NCI-H82 treated with DMSO at 0.1 percent for 48 hours (cell line): ENCODE measurements around the gene WDFY2.

Experiments
- DNase-seq: peaks from one replicate; lab custom pipeline; 2025; ENCODE audit not compliant: unreplicated experiment; lab: John Stamatoyannopoulos, UW

WDFY2 gene

GRCh38 chr13:51697855-51698254 is 113.6 kb downstream of the WDFY2 start:
- no peak for DNase-seq

GRCh38 chr13:51698352-51698751 is 114.1 kb downstream of the WDFY2 start:
- no peak for DNase-seq

DNA sequence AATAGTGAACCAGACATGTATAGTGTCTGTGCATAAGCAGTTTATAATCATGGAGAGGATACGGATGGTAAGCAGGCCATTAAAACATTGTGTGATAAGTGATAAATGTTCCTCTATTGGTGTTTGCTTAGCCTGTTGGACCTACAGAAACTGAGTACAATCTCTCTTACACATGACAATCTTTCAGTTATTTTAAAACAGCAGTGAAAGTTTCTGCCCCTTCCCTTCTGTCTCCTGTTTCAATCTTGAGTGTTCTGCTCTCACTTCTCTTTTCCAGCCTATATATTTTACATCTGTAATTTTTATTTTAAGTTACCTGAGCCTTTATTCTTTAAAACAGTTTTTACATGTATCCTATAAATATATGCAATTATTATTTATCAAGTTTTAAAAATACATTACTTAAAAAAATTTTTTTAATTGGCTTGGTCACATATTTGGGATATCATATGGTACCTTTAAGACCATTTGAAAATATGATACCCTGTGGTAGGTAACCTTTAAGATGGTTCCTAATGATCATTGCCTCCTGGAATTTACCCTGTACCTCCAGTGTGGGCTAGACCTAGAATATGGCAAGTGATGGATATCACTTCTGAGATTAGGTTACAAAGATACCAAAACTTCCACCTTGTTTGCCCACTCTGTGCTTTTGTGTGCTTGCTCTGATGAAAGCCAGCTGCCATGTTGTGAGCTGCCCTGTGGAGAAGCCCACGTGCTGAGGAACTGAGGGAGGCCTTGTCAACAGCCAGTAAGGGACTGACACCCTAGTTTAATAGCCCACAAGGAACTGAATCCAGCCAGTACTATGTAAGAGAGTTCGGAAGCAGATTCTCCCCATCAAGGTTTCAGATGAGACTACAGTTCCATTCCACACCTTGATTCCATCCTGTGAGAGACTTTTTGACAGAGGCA is 120.4 kb downstream of the WDFY2 start:
- no peak for DNase-seq

GRCh38 chr13:51707461-51707860 is 123.2 kb downstream of the WDFY2 start:
- DNase-seq = no peak

- DNase-seq = no peak
These were observed 129.5 kb downstream of the WDFY2 start for GRCh38 chr13:51713807-51714206.

DNA sequence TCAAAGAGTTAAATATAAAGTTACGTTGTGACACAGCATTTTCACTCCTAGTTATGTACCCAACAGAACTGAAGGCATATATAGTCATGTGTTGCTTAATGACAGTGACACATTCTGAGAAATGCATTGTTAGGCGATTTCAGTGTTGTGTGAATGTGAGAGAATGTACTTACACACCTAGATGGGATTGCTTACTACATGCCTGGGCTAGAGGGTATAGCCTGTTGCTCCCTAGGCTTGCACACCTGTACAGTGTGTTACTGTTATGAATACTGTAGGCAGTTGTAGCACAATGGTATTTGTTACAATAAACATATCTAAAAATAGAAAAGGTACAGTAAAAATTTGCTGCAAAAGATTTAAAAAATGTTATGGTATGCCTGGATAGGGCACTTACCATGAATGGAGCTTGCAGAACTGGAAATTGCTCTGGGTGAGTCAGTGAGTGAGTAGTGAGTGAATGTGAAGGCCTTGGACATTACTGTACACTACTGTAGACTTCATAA is 130.5 kb downstream of the WDFY2 start:
- no peak for DNase-seq

GRCh38 chr13:51715613-51716012 is 131.4 kb downstream of the WDFY2 start:
- no peak for DNase-seq

DNA sequence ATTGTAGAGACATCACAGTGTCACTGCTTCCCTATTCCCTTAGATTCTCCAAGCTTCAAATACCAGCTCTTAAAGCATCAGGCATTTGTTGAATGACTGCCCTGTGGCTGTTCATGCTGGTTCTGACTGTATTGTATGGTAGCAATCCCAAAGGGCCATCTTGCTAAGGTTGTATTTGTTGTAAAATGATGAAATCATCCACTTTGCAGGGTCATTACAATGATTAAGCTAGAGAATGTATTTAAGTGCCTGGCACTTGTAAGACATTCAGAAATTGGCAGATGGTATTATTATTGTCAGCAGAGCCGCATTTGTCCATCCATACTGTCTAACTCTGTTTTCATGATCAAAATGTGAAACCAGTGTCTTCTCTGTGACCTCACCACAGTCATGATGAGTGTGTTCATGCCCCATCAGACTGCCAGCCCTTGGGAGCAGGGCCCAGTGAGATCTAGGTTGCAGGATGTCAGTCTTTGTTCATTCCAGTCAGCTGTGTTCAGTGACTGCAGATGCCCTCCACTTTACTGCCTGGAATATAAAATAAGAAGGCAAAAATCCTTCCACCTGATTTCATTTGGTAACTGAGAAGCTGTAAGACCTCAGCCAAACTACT is 133.6 kb downstream of the WDFY2 start:
- no peak for DNase-seq

DNA sequence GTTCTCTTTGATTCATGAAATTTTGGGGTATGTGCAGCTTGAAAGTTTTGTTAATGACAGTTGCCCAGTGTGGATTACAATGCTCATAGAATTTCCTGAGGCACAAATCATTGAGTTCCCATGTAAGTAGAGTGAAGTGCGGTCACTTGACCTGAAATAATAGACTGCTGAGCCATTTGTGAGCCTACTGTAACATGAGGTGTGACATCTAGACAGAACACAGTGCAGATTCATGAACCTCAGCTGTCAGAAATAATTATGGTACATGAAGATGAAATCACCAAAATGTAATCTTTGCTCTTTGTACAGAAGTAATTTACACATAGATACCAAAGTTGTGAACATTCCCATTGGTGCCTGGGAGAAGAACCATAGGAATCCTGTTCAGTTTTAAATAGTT is 135.1 kb downstream of the WDFY2 start:
- DNase-seq = no peak

GRCh38 chr13:51721496-51721895 is 137.2 kb downstream of the WDFY2 start:
- no peak for DNase-seq

- no peak for DNase-seq
These were observed 139.3 kb downstream of the WDFY2 start for GRCh38 chr13:51723529-51723928.

DNA sequence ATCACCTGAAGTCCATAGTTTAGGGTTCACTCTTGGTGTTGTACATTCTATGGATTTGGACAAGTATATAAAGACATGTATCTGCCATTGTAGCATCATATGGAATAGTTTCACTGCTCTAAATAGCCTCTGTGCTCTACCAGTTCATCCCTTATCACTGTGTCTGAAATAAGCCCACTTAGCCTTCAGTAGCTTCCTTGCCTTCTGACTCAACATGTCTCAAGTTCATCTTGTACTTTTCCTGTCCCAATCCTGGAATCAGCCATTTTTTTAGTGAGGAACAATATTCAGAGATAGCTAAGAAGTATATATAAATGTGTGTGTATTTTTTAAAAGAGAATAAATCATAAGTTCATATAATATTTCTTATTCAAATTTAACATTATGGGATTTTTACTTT is 140.5 kb downstream of the WDFY2 start:
- no peak for DNase-seq

- DNase-seq = no peak
These were observed 142.4 kb downstream of the WDFY2 start for GRCh38 chr13:51726446-51727193.

DNA sequence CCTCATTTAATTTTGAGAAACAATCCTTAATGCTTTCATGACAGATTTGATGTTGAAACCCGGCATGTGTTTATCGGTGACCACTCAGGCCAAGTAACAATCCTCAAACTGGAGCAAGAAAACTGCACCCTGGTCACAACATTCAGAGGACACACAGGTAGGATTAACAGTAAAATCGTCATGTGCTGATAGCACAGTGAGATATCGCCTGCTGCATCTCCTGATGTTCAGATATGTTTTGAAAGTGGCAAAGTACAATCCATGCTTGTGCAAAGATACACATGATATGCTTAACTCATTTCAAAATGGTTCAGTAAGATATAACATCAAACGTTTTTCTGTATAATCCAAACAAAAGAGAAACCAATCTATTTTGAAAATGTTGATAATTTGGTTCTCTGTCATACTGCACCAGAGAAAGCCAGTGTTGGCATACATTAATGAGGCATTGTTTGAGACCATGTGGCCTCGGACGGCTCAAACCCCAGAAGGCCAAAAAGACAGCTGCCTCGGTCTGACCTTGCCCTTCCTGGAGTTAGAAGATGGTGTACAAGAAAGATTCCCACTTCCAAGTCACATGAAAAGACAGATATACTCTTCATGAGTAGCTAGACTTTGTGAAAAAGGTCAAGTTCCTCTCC is 143.5 kb downstream of the WDFY2 start:
- DNase-seq = no peak

DNA sequence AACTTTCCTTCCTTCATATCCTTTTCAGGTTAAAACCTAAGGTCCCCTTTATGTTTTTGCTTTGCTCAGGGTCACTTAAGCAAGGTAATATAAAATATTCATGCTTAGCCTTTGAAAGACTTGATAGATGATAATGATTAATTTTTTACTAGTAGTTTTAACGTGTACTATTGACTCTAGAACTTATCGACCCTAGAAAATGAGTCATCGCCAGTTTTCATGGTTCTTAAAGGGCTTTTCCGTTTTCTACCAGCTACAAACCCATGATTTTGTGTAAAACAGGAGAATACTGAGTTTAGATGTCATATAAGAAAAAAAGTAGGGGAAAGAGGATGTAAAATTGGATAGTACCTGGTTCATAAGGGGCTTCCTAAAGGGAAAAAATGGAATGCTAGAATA is 144.0 kb downstream of the WDFY2 start:
- no peak for DNase-seq

GRCh38 chr13:51728972-51729371 is 144.7 kb downstream of the WDFY2 start:
- no peak for DNase-seq

DNA sequence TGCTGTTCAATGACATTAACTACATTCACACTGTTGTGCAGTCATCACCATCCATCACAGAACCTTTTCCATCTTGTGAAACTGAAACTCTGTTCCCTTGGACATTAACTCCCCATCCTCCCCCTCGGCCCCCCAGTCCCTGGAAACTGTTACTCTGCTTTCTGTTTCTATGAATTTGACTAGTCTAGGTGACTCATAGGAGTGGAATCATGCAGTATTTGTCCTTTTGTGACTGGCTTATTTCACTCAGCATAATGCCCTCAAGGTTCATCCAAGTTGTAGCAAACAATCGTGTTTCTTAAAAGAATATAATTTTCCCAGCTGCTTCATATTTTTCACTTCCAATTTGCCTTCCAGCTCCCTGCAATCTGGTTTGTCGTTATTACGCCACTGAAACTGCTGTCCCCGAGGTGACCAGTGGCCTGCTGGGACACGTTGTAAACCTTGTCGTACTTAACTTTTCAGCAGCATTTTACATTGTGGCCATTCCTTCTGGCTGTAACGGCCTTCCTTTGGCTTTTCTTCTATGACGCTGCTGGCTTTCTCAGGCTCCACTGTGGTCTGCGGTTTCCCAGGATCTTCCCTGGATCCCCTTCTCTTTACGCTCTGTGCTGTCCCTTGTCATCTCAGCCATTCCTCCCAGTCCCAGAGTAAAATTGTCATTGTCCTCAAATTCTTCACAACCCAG is 145.7 kb downstream of the WDFY2 start:
- no peak for DNase-seq

DNA sequence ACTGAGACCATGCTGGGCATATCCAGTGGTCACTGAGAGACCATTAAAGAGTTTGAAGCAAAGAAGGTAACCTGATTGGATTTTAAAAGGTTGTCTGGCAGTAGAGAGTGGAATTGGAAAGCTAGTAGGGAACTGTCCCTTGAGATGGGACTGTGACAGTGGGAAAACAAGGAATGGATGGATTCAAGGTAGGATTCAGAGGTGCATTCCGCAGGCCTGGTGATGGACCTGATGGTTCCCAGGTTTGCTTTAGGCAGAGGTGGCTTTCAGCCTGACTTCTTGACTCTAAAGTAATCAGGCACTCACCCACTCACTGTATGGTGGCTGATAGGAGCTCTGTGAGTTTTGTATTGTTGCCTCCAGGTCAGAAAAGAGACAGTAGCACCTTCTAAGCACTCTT is 146.7 kb downstream of the WDFY2 start:
- DNase-seq = no peak

DNA sequence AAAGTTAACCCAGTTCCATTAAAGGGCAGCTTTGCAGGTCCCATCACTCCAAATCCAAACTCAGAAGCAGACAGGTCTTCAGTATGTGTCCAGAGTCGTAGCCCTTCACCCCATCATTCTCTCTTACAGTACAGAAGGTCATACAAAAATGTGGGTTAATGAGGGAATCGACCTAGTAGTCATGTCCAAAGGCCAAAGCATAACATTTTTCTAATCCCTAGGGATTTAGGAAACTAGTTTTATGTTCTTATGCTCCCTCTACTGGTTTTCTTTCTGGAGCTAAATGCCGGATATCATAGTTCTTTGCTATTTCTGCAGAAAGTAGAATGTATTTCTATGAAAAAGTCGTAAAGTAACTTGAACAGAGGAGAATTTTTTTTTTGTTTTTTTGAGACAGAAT is 147.5 kb downstream of the WDFY2 start:
- no peak for DNase-seq
